ENCODE data around the gene C1orf232. TPM values are rescaled to one million over a fixed set of nuclear protein-coding genes. Genes with fewer than 3 reads are reported as not detected.

C1orf232 gene
- total and polyA plus RNA-seq, 9 of the 15 experiments (the other 6 are each of a cell fraction or from before 2014, with no cell fraction given) = not detected

GRCh38 chr1:26124418-26125331, 44.1 kb downstream of the C1orf232 start (continued):
- TF ChIP-seq PHF20 (IDR thresholded peaks at IDR 0.05; ENCODE audit: partially characterized antibody) (no peak), E4F1 (CRISPR knock-in tag; IDR thresholded peaks at IDR 0.05; ENCODE audit: borderline replicate concordance) (no peak), PRPF4 (IDR thresholded peaks at IDR 0.05; ENCODE audit: insufficient read depth, low read depth, low read length, poor library complexity, severe bottlenecking) (no peak), SMAD2 (IDR thresholded peaks at IDR 0.05; ENCODE audit: low read depth, low read length) (no peak), SOX6 (IDR thresholded peaks at IDR 0.05) (no peak), HNRNPLL (IDR thresholded peaks at IDR 0.05; ENCODE audit: low read depth, low read length, poor library complexity, severe bottlenecking) (no peak), RNF2 (IDR thresholded peaks at IDR 0.05) (no peak), NR3C1 (CRISPR knock-in tag; IDR thresholded peaks at IDR 0.05) (no peak), ZNF134 (CRISPR knock-in tag; conservative IDR thresholded peaks at IDR 0.05) (no peak), JUNB (CRISPR knock-in tag; conservative IDR thresholded peaks at IDR 0.05) (no peak), CEBPG (CRISPR knock-in tag; IDR thresholded peaks at IDR 0.05) (no peak), CEBPG (tag; conservative IDR thresholded peaks at IDR 0.05 in 1 of 2, IDR thresholded peaks at IDR 0.05 in 1 of 2) (no peak), ZNF124 (CRISPR knock-in tag; IDR thresholded peaks at IDR 0.05) (no peak), JUND (IDR thresholded peaks at IDR 0.05; ENCODE audit: borderline replicate concordance, low read depth, low read length) (no peak), JUND (tag; IDR thresholded peaks at IDR 0.05; ENCODE audit: borderline replicate concordance, low read depth, low read length) (no peak; the same call in 2 of the 3 replicates), RNF219 (CRISPR knock-in tag; IDR thresholded peaks at IDR 0.05) (no peak), SREBF2 (CRISPR knock-in tag; IDR thresholded peaks at IDR 0.05) (no peak), SRSF1 (IDR thresholded peaks at IDR 0.05; ENCODE audit: low read depth, low read length) (no peak), DLX4 (CRISPR knock-in tag; IDR thresholded peaks at IDR 0.05) (no peak), MED1 (CRISPR knock-in tag; IDR thresholded peaks at IDR 0.05; ENCODE audit: borderline replicate concordance) (no peak)
